NCI-H2196 treated with DMSO at 0.1 percent for 48 hours (cell line): ENCODE measurements around the gene MALRD1.
"Not testable (repeated sequence)": the region's sequence is repeated elsewhere in the genome, so short reads cannot be mapped to it uniquely, and the experiment has no call there.

Experiments used
- DNase-seq: peaks from one replicate; lab custom pipeline; 2025; ENCODE audit not compliant: unreplicated experiment; lab: John Stamatoyannopoulos, UW

MALRD1 gene

DNA sequence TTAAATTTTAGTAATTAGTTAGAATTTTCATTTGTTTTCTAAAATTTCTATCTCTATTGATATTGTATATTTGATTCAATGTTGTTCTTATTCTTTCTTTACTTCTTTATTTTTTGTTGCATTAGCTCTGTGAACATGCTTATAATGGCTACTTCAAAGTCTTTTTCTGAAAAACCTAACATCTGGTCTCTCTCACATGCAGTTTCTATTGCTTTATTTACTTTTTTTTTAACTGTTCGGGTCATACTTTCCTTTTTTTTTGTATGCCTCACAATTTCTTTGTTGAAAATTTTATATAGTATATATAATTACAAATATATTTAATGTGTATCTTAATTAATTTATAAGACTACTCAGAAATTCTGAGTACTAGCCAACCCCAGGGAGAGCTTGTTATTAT, 715.5 kb downstream of the MALRD1 start:
- DNase-seq, result no peak

DNA sequence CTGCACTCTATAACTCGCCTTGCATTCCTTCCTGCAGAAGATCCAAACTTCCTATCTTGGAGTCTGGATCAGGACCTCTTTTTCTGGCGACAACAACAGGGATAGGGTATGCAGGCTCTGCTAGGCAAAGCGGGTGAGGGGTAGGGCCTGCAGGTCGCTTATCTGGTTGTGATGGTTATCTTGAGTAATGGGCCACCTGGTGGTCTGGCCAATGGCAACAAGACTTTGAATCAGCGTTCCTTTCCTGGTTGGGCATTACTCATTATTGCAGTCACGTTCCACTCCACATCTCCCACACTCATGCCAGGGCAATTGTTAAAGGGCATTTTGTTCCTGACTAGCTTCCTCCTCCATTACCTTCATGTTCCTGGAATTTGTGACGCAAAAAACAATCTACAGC, 719.3 kb downstream of the MALRD1 start:
- DNase-seq, result no peak

DNA sequence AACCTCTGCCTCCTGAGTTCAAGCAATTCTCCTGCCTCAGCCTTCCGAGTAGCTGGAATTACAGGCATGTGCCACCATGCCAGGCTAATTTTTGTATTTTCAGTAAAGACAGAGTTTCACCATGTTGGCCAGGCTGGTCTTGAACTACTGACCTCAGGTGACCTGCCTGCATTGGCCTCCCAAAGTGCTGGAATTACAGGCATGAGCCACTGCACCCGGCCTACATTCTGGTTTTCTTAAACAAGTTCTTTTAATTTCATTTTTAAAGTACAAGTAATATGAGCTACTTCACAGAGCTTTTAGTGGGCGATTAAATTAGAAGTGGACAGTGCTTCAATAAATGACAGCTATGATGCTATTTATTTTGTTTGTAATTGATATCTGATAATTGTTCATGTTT, 721.2 kb downstream of the MALRD1 start:
- DNase-seq, result not testable (repeated sequence)

DNA sequence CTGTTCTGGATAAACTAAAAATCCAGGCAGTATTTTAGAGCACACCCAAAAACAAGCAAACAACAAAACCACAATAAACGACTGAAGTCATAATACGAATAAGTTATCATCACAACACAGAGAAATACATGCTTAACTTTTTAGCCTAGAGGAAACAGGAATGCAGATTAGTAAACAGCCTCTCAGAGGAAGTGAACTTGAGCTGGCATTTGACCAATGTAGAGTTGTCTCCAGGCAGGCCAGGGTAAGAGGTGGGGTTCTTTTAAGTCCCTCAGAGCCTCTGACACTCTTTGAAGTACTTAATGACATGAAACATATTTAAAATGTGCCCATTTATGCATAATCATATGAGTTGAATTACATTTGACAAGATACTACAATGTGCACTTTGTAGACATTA, 724.4 kb downstream of the MALRD1 start:
- no peak for DNase-seq

DNA sequence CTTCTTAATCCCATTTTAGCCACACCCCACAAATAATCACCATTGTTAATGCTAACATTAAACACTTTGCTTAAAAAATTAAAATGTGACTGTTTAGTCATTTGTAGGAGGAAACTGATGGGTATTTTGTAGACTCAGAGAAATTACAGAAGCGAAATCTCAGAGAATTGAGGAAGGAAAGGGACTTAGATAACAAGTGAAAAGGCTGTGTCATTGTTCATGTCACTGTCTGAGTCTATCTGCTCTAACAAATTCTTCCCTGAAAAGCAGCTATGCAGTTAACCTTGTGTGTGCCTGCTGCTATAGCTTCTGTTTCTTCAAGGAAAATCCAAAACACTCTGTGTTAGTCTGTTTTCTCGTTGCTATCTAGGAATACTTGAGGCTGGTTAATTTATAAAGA, 726.7 kb downstream of the MALRD1 start:
- no peak for DNase-seq

DNA sequence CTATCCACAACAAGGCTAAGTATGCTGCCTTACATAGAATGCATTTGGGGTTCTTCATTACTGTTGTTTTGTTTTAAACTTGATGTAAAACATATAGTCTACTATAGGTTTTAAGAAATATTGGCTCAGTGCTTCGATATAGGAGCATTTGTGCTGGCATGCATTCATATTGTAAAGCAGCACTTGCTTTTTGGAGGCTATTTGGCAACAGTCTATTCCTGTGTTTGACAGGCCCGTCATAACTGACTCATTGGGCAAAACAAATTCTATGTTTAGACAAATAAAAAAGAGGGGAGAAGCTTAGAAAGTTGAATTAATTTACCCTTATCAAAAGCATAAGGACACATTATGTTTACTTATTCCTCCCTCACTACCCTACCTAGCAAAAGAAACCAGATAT, 729.2 kb downstream of the MALRD1 start:
- no peak for DNase-seq

DNA sequence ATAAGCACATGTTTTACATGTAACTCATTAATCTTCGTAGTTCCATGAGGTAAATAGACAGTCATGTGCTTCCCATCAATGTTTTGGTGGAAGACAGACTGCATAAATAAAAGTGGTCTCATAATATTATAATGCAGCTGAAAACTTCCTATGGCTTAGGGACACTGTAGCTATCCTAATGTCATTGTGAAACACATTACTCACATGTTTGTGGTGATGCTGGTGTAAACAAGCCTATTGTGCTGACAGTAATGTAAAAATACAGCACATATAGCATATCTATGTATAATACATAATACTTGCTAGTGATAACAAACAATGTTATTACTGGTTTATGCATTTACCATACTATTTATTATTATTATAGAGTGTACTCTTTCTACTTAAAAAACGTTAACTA, 730.4 kb downstream of the MALRD1 start:
- DNase-seq, result no peak

DNA sequence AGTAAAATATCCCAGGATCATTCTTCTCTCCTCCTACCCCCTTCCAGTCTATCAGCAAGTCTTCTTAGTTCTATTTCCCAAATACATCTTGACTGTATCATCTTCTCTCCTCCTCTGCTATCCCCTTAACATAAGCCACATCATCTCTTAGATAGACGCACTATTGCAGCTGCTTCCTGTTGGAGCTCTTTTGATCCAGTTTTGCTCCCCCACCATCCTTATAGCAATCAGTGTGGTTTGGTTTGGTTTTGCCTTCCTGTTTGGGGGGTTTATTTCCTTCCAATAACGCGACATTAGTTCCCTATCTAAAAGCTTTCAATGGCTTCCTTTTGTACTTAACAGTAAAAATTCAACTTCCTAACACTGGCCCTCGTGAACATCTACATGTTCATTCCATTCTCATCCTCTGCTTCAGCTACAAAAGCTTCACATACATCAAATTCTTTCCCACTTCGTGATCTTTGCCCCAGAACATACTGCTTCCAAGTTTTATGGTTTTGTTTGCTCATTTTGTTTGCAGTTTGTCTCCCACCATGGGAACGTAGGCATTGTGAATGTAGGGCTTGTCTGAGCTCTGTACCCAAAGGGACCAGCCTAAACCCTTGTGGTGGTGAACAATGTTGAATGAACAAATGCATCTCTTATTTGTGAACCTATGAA, 734.0 kb downstream of the MALRD1 start:
- no peak for DNase-seq

DNA sequence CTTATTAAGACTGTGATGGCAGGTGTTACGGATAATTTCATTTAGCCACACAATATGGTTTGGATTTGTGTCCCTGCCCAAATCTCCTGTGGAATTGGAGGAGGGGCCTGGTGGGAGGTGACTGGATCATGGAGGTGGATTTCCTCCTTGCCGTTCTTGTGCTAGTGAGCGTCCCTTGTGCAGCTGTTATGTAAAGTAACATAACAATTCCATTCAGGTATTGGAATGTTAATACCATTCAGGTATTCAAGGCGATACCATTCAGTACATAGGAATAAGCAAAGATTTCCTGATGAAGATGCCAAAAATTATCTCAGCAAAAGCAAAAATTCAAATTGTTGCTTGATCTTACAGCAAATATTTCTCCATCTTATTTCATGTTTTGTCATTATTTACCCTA, 735.1 kb downstream of the MALRD1 start:
- DNase-seq, result no peak
